HG03196 (cell line): Measurements from ENCODE around the gene ZNF497.
"Not testable (repeated sequence)": the region's sequence is repeated elsewhere in the genome, so short reads cannot be mapped to it uniquely, and the experiment has no call there.

Experiments used
- ATAC-seq: cut with Tn5 transposase; IDR thresholded peaks from one replicate; pipeline ENCODE4 v1.9.1; 2021; ENCODE audit not compliant: unreplicated experiment

Gene ZNF497

DNA sequence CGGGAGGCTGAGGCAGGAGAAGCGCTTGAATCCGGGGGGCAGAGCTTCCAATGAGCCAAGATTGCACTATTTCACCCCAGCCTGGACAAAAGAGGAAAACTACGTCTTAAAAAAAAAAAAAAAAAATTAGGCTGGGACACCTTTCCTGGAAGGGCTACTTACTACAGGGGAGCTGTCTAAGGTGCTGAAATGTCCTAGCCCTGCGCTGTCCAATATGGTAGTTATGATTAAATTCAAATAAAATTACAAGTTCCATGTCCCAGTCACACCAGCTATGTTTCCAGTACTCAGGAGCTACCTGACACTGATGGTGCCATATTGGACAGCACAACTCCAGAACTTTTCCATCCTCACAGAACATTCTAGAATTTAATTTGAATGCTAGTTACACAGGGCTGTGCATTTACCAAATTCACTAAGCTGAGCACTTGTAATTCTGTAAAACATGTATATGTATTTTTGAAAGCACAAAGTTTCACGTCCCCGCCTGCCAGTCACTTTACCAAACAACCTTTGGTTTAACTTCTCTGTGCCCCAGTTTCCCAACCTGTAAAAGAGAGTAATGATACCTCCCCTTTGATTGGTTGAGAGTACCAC lies 45.0 kb downstream of the ZNF497 start:
- no peak for ATAC-seq

DNA sequence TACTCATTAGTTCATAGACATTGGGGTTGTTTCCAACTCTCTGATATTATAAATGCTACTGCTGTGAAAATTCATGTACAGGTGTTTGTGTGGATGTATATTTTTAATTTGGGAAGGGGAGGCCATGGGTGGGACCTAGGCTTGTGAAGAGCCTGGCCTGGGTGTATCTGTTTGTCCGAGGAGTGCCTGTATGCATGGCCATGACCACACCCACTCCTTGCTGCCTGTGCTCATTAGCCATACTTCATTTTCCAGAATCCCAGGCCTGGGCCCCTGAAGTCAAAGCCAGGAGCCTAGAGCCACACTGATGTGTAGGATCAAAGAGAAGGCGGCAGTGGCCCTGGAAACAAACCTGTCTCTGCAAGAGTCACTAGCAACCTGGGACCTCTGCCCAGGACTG lies 47.0 kb downstream of the ZNF497 start:
- ATAC-seq: no peak

DNA sequence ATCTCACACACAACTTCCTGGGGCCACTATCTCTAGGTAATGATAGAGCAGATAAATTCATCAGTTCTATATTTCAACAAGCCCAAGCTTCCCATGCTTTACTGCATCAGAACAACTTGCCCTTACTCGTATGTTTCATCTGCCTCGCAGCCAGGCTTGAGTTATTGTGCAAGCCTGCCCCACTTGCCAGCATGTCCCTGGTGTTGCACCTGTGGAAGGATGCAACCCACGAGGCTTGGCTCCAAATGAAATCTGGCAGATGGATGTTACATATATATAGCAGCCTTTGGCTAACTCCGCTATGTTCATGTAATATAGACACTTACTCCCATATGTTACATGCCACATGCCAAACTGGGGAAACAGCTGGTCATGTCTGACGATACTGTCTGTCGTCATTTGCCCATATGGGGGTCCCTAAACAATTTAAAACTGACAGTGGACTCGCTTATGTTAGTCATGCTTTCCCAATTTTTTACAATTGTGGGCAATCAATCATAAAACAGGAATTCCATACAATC lies 51.1 kb downstream of the ZNF497 start:
- ATAC-seq: no peak

DNA sequence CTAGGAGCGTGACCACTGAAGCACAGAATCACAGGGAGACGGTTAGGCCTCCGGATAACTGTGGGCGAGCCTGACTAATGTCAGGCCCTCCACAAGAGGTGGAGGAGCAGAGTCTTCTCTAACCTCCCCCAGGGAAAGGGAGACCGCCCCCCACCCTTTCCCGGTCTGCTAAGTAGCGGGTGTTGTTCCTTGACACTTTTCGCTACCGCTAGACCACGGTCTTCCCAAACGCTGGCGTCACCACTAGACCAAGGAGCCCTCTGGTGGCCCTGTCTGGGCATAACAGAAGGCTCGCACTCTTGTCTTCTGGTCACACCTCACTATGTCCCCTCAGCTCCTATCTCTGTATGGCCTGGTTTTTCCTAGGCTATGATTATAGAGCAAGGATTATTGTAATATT lies 51.9 kb downstream of the ZNF497 start:
- ATAC-seq: not testable (repeated sequence)

DNA sequence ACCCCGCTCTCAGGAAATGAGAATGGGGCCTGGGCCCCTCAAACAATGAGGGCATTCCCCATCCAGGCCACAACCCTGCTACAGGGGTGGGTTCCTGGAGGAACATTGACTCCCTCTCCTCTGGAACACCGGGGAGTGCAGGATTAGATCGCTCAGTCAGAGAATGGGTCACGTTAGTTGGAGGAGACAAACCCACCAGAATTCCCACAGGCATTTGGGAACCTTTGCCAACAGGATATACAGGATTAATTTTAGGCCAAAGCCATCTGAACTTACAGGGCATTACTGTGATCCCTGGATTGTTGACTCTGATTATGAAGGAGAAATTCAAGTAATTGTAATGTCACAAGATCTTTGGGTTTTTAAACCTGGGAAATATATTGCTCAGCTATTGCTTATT lies 54.8 kb downstream of the ZNF497 start:
- ATAC-seq: no peak

DNA sequence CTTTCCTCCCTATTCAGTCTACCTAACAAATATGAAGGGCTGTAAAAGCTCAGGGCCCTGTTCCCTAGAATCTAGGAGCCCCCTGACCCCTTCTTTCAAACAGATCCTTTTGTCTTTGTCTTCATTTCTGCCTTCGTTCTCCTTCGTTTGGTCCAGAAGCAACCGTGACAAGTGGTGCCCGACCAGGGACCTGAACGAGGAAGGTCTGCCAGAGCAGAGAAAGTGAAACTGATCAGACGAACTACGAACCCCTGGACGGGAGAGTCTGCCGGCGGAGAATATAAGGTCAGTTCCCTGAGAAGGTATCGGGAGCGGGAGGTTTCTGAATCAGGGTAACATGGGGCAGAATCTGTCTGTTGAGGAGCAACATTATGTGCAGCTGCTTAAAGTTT lies 56.6 kb downstream of the ZNF497 start:
- ATAC-seq: no peak

DNA sequence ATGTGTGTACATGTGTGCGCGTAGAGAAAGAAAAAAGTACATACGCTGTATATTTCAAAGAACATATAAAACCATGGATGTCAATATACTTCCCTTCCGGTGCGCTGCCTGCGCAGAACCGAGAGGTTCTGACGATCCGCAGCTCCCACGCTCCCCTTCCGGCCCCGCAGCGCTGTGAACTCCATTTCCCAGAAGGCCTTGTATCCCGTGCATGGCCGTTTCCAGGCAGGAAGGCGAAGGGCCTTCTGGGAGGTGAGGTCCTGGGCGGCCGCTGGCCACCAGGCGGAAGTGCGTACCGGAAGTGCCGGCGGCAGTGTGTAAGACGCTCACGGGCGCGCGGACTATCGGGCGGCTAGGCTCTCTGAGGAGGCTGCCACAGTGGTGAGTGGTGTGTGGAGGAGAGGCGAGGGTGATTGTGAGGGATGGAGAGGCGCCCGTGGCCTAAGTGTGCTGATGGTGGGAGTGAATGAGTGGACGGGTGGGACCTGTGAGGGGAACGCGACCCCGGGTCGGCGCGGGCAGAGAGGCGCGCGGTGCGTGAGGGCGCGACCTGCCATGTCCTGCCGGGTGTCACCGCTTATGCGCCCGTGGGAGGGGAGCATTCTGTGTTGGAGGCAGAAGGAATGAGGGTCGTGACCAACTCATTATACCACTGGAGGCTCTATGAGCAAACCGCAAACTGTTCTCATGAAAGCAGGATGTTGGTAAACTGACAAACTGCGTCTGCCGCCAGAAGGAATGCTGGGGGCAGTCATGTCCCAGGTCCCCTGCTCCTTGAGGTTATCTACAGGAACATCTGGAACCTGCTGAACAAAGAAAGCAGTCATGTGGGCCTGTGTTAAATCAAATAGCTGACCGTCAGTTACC lies 57.3 kb downstream of the ZNF497 start, which contains the start of gene ERVK3-1:
Gene ERVK3-1, plus strand, starts transcription at position 313 of the 867 bp plus-strand sequence. CDS start 6,792 bp downstream, outside the sequence.
- peak; percentile 96 for ATAC-seq

DNA sequence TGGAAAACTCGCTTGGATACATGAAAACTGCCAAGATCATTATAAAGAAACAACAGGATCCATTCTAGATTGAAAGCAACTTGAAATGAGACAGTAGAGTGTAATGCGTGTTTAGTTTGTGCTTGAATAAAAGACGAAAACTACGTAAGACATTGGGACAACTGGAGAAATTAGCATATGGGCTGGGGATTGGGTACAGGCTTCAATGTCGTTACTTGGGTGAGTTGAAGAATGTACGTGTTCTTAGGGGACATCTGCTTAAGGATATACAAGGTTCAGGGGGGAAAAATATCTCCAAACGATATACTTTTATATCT lies 57.8 kb downstream of the ZNF497 start:
- no peak for ATAC-seq
